K562 (cell line): Measurements from ENCODE around the gene CACNG7. TPM values are rescaled to one million over a fixed set of nuclear protein-coding genes. Genes with fewer than 3 reads are reported as not detected.
A peak's percentile ranks its signal among the peaks of the same experiment; 100 is the strongest.

Experiments used
- ATAC-seq: fragments of 200-7000 bp; cut with Tn5 transposase; 3 replicates; pipeline ENCODE4 v1.9.1; 2020; ENCODE audit warnings: moderate library complexity
- BruUV-seq: library from RNA; stranded (reverse); fragments of 400-500 nt; replicated peaks from 2 replicates; lab custom pipeline; 2021; lab: Mats Ljungman, UMichigan
- CTCF ChIA-PET: fragments of 300-600 bp; formaldehyde crosslinking; extraction: SDS; loops from one replicate; lab custom pipeline; 2021; ENCODE audit warnings: low intra/inter-chr PET ratio; lab: Yijun Ruan, JAX
- POLR2A ChIA-PET: fragments of 300-600, 350-650 bp; sonication (Branson Sonifier 250); formaldehyde crosslinking; extraction: SDS; loops from one replicate; lab custom pipeline; 2021; ENCODE audit warnings: antibody characterized with exemption, inconsistent platforms; lab: Yijun Ruan, JAX
- DNase-seq, 4 experiments: peaks; one replicate each; pipeline versions ENCODE4 v3.0.0 to v3.0.0-alpha.2; 2011 to 2018; ENCODE audit warnings: low spot score in 3 of 4, mixed read lengths in 3 of 4; ENCODE audit errors: extremely low read depth in 1 of 4
- FAIRE-seq: peaks from 2 replicates; lab custom pipeline; 2011; peaks lifted over from hg19 to GRCh38; lab: Jason Lieb, UNC
- H2AFZ ChIP-seq: 2 replicates; pipeline ENCODE4 v1.6.0; 2011; ENCODE audit warnings: low read depth, low read length, control low read depth, inconsistent platforms
- H3K27ac ChIP-seq: fragments of 200-600 bp; 3 replicates; pipeline ENCODE4 v1.8.0; 2011; ENCODE audit warnings: low read depth, mild to moderate bottlenecking, control low read depth, inconsistent platforms, low read length, moderate library complexity, mixed read lengths; ENCODE audit errors: extremely low read depth
- H3K27me3 ChIP-seq, 2 experiments: fragments of 300-600 bp in 1 of 2; 2 replicates in 1 of 2; 3 replicates in 1 of 2; pipeline versions ENCODE4 v1.6.0 to v1.8.0; 2011; ENCODE audit warnings: inconsistent platforms in 2 of 2, low read length in 2 of 2, mild to moderate bottlenecking in 1 of 2, mixed read lengths in 1 of 2, moderate library complexity in 1 of 2; ENCODE audit not compliant: control insufficient read depth in 2 of 2, insufficient read depth in 2 of 2
- H3K36me3 ChIP-seq: fragments of 300-600 bp; 3 replicates; pipeline ENCODE4 v1.8.0; 2011; ENCODE audit warnings: mild to moderate bottlenecking, low read length, inconsistent platforms; ENCODE audit not compliant: control insufficient read depth, insufficient read depth
- H3K4me1 ChIP-seq, 2 experiments: fragments of 200-600 bp in 1 of 2; replicated peaks in 1 of 2; 2 replicates in 1 of 2; 3 replicates in 1 of 2; pipeline versions ENCODE4 v1.5.1 to v1.8.0; 2011; ENCODE audit warnings: inconsistent platforms in 2 of 2, low read length in 2 of 2, mild to moderate bottlenecking in 1 of 2, mixed read lengths in 1 of 2, moderate library complexity in 1 of 2; ENCODE audit not compliant: control insufficient read depth in 2 of 2, insufficient read depth in 2 of 2
- H3K4me2 ChIP-seq: 2 replicates; pipeline ENCODE4 v1.6.1; 2011; ENCODE audit warnings: low read length, control low read depth, inconsistent platforms, mixed read lengths; ENCODE audit not compliant: insufficient read depth
- H3K4me3 ChIP-seq: fragments of 200-600 bp; sonication (generic), shearing (Covaris generic); 2 replicates; pipeline ENCODE4 v1.5.1; 2016; ENCODE audit warnings: control low read depth, inconsistent platforms
- H3K79me2 ChIP-seq: fragments of 200-600 bp; 3 replicates; pipeline ENCODE4 v1.8.0; 2011; ENCODE audit warnings: low read length, inconsistent platforms; ENCODE audit not compliant: control insufficient read depth, insufficient read depth
- H3K9ac ChIP-seq, 2 experiments: 2 replicates each; pipeline versions ENCODE4 v1.6.0 to v1.6.1; 2011; ENCODE audit warnings: low read depth in 2 of 2, low read length in 2 of 2, control low read depth in 1 of 2, inconsistent platforms in 1 of 2, mild to moderate bottlenecking in 1 of 2, mixed read lengths in 1 of 2; ENCODE audit not compliant: insufficient read depth in 1 of 2
- H3K9me1 ChIP-seq: one replicate; pipeline ENCODE4 v1.6.0; 2011; ENCODE audit warnings: inconsistent platforms, mild to moderate bottlenecking, low read length, moderate library complexity; ENCODE audit not compliant: control insufficient read depth, insufficient read depth
- H3K9me3 ChIP-seq: replicated peaks from 2 replicates; pipeline ENCODE4 v1.5.1; 2011; ENCODE audit warnings: low read depth, low read length, inconsistent platforms; ENCODE audit not compliant: control insufficient read depth, insufficient read depth
- H4K20me1 ChIP-seq: replicated peaks from 2 replicates; pipeline ENCODE4 v1.6.1; 2011; ENCODE audit warnings: low read length, inconsistent platforms, mixed read lengths; ENCODE audit not compliant: control insufficient read depth, insufficient read depth
- ADNP ChIP-seq: fragments of 200-800 bp; sonication (Bioruptor generic); IDR thresholded peaks from 2 replicates; pipeline ENCODE4 v1.6.1; 2016; ENCODE audit warnings: missing genetic modification characterization, missing compliant biosample characterization
- CHCHD3 ChIP-seq: fragments of 250-450 bp; sonication (Bioruptor Pico); IDR thresholded peaks from 2 replicates; pipeline ENCODE4 v2.1.2; 2022; ENCODE audit warnings: mild to moderate bottlenecking
- DMBX1 ChIP-seq: fragments of 250-450 bp; sonication (Bioruptor Pico); IDR thresholded peaks from 2 replicates; pipeline ENCODE4 v1.8.0; 2022; ENCODE audit warnings: inconsistent platforms, mild to moderate bottlenecking, moderate library complexity, borderline replicate concordance
- FIP1L1 ChIP-seq: fragments of 200-400 bp; formaldehyde crosslinking; IDR thresholded peaks from 2 replicates; pipeline ENCODE4 v1.6.1; 2018; ENCODE audit warnings: mild to moderate bottlenecking, low read depth, low read length; ENCODE audit not compliant: poor library complexity, severe bottlenecking
- FUS ChIP-seq: fragments of 200-400 bp; formaldehyde crosslinking; optimal IDR thresholded peaks from 2 replicates; pipeline ENCODE3; 2017; ENCODE audit warnings: low read depth, low read length
- GABPB2 ChIP-seq: fragments of 250-450 bp; sonication (Bioruptor Pico); conservative IDR thresholded peaks from 2 replicates; pipeline ENCODE4 v1.5.1; 2021; ENCODE audit warnings: mild to moderate bottlenecking
- MBD2 ChIP-seq: sonication (generic); IDR thresholded peaks from 2 replicates; pipeline ENCODE4 v1.6.1; 2016; ENCODE audit warnings: low read depth, borderline replicate concordance
- MTA2 ChIP-seq: fragments of 450-650 bp; IDR thresholded peaks from 2 replicates; pipeline ENCODE4 v1.6.1; 2016; ENCODE audit warnings: low read depth
- NFIX ChIP-seq: fragments of 250-450 bp; sonication (Bioruptor Pico); IDR thresholded peaks from 2 replicates; pipeline ENCODE4 v1.4.0; 2020; ENCODE audit warnings: low read depth, mild to moderate bottlenecking, moderate library complexity
- NR2C1 ChIP-seq, 2 experiments: fragments of 450-650 bp; IDR thresholded peaks; 2 replicates each; pipeline ENCODE4 v1.6.1; 2017; ENCODE audit warnings: mild to moderate bottlenecking in 2 of 2, antibody characterized with exemption in 1 of 2, inconsistent platforms in 1 of 2, missing compliant biosample characterization in 1 of 2, missing genetic modification characterization in 1 of 2
- NR2C2 ChIP-seq, 2 experiments: fragments of 200-800 bp in 1 of 2; sonication (Bioruptor generic) in 1 of 2; sonication (generic) in 1 of 2; formaldehyde crosslinking in 1 of 2; IDR thresholded peaks; 2 replicates each; pipeline versions ENCODE4 v1.6.1 to v1.8.0; 2016 to 2022; ENCODE audit warnings: mild to moderate bottlenecking in 1 of 2, missing compliant biosample characterization in 1 of 2, missing genetic modification characterization in 1 of 2, missing genetic modification reagents in 1 of 2
- NUFIP1 ChIP-seq: fragments of 450-650 bp; IDR thresholded peaks from 2 replicates; pipeline ENCODE4 v1.6.1; 2018; ENCODE audit not compliant: partially characterized antibody
- PHB ChIP-seq: fragments of 250-450 bp; sonication (Bioruptor Pico); IDR thresholded peaks from 2 replicates; pipeline ENCODE4 v1.5.0; 2021
- SMAD4 ChIP-seq: fragments of 250-450 bp; sonication (Bioruptor Pico); conservative IDR thresholded peaks from 2 replicates; pipeline ENCODE4 v1.8.0; 2021; ENCODE audit warnings: inconsistent platforms, mild to moderate bottlenecking, moderate library complexity
- TFE3 ChIP-seq: fragments of 450-650 bp; formaldehyde crosslinking; IDR thresholded peaks from 2 replicates; pipeline ENCODE4 v1.4.0; 2020; ENCODE audit warnings: mild to moderate bottlenecking, mixed read lengths
- XRCC4 ChIP-seq: IDR thresholded peaks from one replicate; pipeline ENCODE4 v1.6.1; 2011; ENCODE audit not compliant: insufficient read depth, insufficient read length; ENCODE audit errors: extremely low read depth
- ZFPM2 ChIP-seq: fragments of 250-450 bp; sonication (Bioruptor Pico); IDR thresholded peaks from 2 replicates; pipeline ENCODE4 v1.5.1; 2022; ENCODE audit warnings: mild to moderate bottlenecking
- ZNF717 ChIP-seq: fragments of 250-450 bp; sonication (Bioruptor Pico); IDR thresholded peaks from 2 replicates; pipeline ENCODE4 v1.5.0; 2021
- ZNF780A ChIP-seq: fragments of 250-450 bp; sonication (Bioruptor Pico); IDR thresholded peaks from 2 replicates; pipeline ENCODE4 v1.5.0; 2021; ENCODE audit warnings: mild to moderate bottlenecking
- WGBS: fragments of 100-300 bp; shearing (Covaris generic); methylation state at CpG from one replicate; pipeline ENCODE4 v1.1.6; 2016; ENCODE audit warnings: low coverage, mixed read lengths; ENCODE audit not compliant: insufficient coverage; ENCODE audit errors: missing lambda C conversion rate; 5-methylcytosine and 5-hydroxymethylcytosine counted together
- in situ Hi-C: fragments of 300-500 bp; cut with MboI; formaldehyde crosslinking; loops from 4 replicates; pipeline ENCODE4 v1.15.0; 2018; ENCODE audit warnings: inconsistent platforms, mixed read lengths
- intact Hi-C: fragments of 100-400 bp; cut with micrococcal nuclease; formaldehyde crosslinking; loops from 2 replicates; pipeline ENCODE4 v1.14.2; 2022
- polyA plus RNA-seq, 8 experiments: library from polyadenylated mRNA; depleted of rRNA in 4 of 8; stranded (reverse) in 5 of 8; unstranded in 3 of 8; fragments of >200 nt; fragmentation: Nextera tagmentation in 2 of 8; fragmentation: Illumina TruSeq in 1 of 8; extraction: Ambion mirVana in 2 of 8; extraction: Trizol in 1 of 8; gene quantifications; 2 replicates each; pipeline versions ENCODE4 v1.2.1 to v1.2.3, GENCODE V29; 2011 to 2014; ENCODE audit warnings: inconsistent platforms in 1 of 8, missing spikeins in 1 of 8
- total RNA-seq, 7 experiments: library from RNA; depleted of rRNA in 6 of 7; stranded (reverse); fragments of >200 nt in 6 of 7; fragmentation: Illumina TruSeq in 2 of 7; extraction: Trizol in 2 of 7; gene quantifications; 2 replicates each; pipeline versions ENCODE4 v1.2.1 to v1.2.3, GENCODE V29; 2011 to 2021; ENCODE audit warnings: low replicate concordance in 1 of 7

Gene CACNG7
- total and polyA plus RNA-seq, 9 of the 15 experiments (the other 6 are each of a cell fraction or from before 2014, with no cell fraction given), result not detected

- FAIRE-seq, result no peak
- Histone ChIP-seq H3K9me1 (no peaks in the 10 kb centered on the region), H3K4me3 (no peak overlapping the region), H3K4me2 (no peak overlapping the region), H3K9ac (0 out of 4 replicates have a peak overlapping the region, but pooled peaks of 1 of the 2 experiments have one; percentile 58), H2AFZ (no peak overlapping the region), H3K36me3 (peaks cover 42% of the 10 kb centered on the region; the same call in 2 of the 3 replicates), H3K79me2 (peaks cover 49% of the 10 kb centered on the region), H3K4me1 (peaks cover 16 to 50% of the 10 kb centered on the region in 2 experiments; a peak in 4 of 5 replicates), H3K9me3 (no peaks in the 10 kb centered on the region), H3K27ac (no peak overlapping the region), H4K20me1 (0 out of 2 replicates have a peak, but pooled peaks cover 5% of the 10 kb centered on the region), H3K27me3 (no peaks in the 10 kb centered on the region)
- in situ Hi-C loops (no loop called here), intact Hi-C loops (no loop called here)
- ChIA-PET POLR2A (interaction anchor here (0.8 kb wide), 1 partner anchor 265 kb away, joined by 4 read pairs; the partner anchor contains the start of gene CNOT3), CTCF (no interaction called here)
- BruUV-seq, result no TSS peak
- TF ChIP-seq GABPB2, result no peak
- TF ChIP-seq ADNP (tag), result no peak
- TF ChIP-seq PHB (CRISPR knock-in tag), result no peak
- no peak for TF ChIP-seq NUFIP1
- TF ChIP-seq DMBX1, result no peak
- TF ChIP-seq MTA2, result no peak
- no peak for TF ChIP-seq XRCC4
- TF ChIP-seq CHCHD3 (CRISPR knock-in tag), result no peak
- TF ChIP-seq TFE3, result no peak
- TF ChIP-seq FUS, result no peak
- no peak for TF ChIP-seq NFIX (CRISPR knock-in tag)
- TF ChIP-seq ZNF780A, result no peak
- TF ChIP-seq FIP1L1, result no peak
- no peak for TF ChIP-seq SMAD4 (CRISPR knock-in tag)
- no peak for TF ChIP-seq ZNF717 (CRISPR knock-in tag)
- no peak for TF ChIP-seq NR2C2 (CRISPR knock-in tag; IDR thresholded peaks at IDR 0.05)
- TF ChIP-seq NR2C2 (tag; IDR thresholded peaks at IDR 0.05), result no peak
- TF ChIP-seq NR2C1 (IDR thresholded peaks at IDR 0.05), result no peak
- no peak for TF ChIP-seq NR2C1 (tag; IDR thresholded peaks at IDR 0.05)
- no peak for TF ChIP-seq ZFPM2 (CRISPR knock-in tag)
- no peak for TF ChIP-seq MBD2
- ATAC-seq, result no peak
- no peak for DNase-seq
- 97% methylated on average over 6 of the region's 6 CpGs for WGBS
Observed at GRCh38 chr19:53872762-53873161, 36.3 kb upstream of the CACNG7 start.
